Fibroblast of lung (primary cell): Measurements from ENCODE around the gene PER1. TPM values are rescaled to one million over a fixed set of nuclear protein-coding genes. Genes with fewer than 3 reads are reported as not detected.
A peak's percentile ranks its signal among the peaks of the same experiment; 100 is the strongest.

Experiments
- DNase-seq, 2 donors: peaks; one replicate each; pipeline versions ENCODE4 v3.0.0 to v3.0.0-alpha.2; 2010; ENCODE audit warnings: low read depth in 2 of 2
- H2AFZ ChIP-seq: 2 replicates; pipeline ENCODE4 v1.5.1; 2012; ENCODE audit warnings: low read length, control low read depth, inconsistent platforms
- H3K27ac ChIP-seq: 2 replicates; pipeline ENCODE4 v1.5.1; 2011; ENCODE audit warnings: low read length, control low read depth; ENCODE audit not compliant: insufficient read depth
- H3K27me3 ChIP-seq: 2 replicates; pipeline ENCODE4 v1.5.1; 2011; ENCODE audit warnings: mild to moderate bottlenecking, low read length; ENCODE audit not compliant: control insufficient read depth, insufficient read depth
- H3K36me3 ChIP-seq: 2 replicates; pipeline ENCODE4 v1.5.1; 2011; ENCODE audit warnings: low read length; ENCODE audit not compliant: control insufficient read depth, insufficient read depth
- H3K4me1 ChIP-seq: 2 replicates; pipeline ENCODE4 v1.5.1; 2011; ENCODE audit warnings: low read length; ENCODE audit not compliant: control insufficient read depth, insufficient read depth; ENCODE audit errors: extremely low read depth
- H3K4me2 ChIP-seq: 2 replicates; pipeline ENCODE4 v1.5.1; 2011; ENCODE audit warnings: low read length, control low read depth; ENCODE audit not compliant: insufficient read depth; ENCODE audit errors: extremely low read depth
- H3K4me3 ChIP-seq, 4 experiments: fragments of 200-600 bp in 1 of 4; sonication (generic) in 1 of 4; replicated peaks in 1 of 4; 2 replicates each; pipeline ENCODE4 v1.5.1; 2011 to 2016; ENCODE audit warnings: low read length in 4 of 4, low read depth in 3 of 4, mild to moderate bottlenecking in 3 of 4, control low read depth in 2 of 4, inconsistent platforms in 1 of 4, mixed read lengths in 1 of 4; ENCODE audit not compliant: insufficient read depth in 1 of 4; ENCODE audit errors: control extremely low read depth in 1 of 4
- H3K79me2 ChIP-seq: 2 replicates; pipeline ENCODE4 v1.5.1; 2012; ENCODE audit warnings: mild to moderate bottlenecking, low read length, inconsistent platforms; ENCODE audit not compliant: control insufficient read depth, insufficient read depth
- H3K9ac ChIP-seq: 2 replicates; pipeline ENCODE4 v1.5.1; 2011; ENCODE audit warnings: mild to moderate bottlenecking, low read length, control low read depth; ENCODE audit not compliant: insufficient read depth
- H3K9me3 ChIP-seq: 2 replicates; pipeline ENCODE4 v1.5.1; 2012; ENCODE audit warnings: low read depth, low read length; ENCODE audit not compliant: control insufficient read depth, insufficient read depth
- H4K20me1 ChIP-seq: 2 replicates; pipeline ENCODE4 v1.5.1; 2011; ENCODE audit warnings: low read length; ENCODE audit not compliant: control insufficient read depth, insufficient read depth; ENCODE audit errors: extremely low read depth
- EZH2 ChIP-seq: IDR thresholded peaks from 2 replicates; pipeline ENCODE4 v1.5.1; 2012; ENCODE audit warnings: low read length, control low read depth, mild to moderate bottlenecking; ENCODE audit errors: missing control alignments
- polyA plus RNA-seq, 2 donors: library from polyadenylated mRNA; depleted of rRNA in 1 of 2; stranded (reverse) in 1 of 2; unstranded in 1 of 2; fragments of >200 nt; gene quantifications; 2 replicates each; pipeline ENCODE4 v1.2.1, GENCODE V29; 2011 to 2012; ENCODE audit warnings: missing spikeins in 1 of 2
- total RNA-seq: library from RNA; depleted of rRNA; stranded (reverse); fragments of >200 nt; gene quantifications from 2 replicates; pipeline ENCODE4 v1.2.1, GENCODE V29; 2014
- TF ChIP-seq, protein P1 (sequence below), 2 donors: IDR thresholded peaks in 1 of 2; conservative IDR thresholded peaks in 1 of 2; 1 replicate in 1 of 2; 2 replicates in 1 of 2; pipeline ENCODE4 v1.5.1; 2011 to 2012; ENCODE audit warnings: low read length in 2 of 2, control low read depth in 1 of 2, inconsistent platforms in 1 of 2, low read depth in 1 of 2, mild to moderate bottlenecking in 1 of 2

Gene PER1
- total and polyA plus RNA-seq, 2 donors (not counting 1 experiment from before 2014, with no cell fraction given), result 2.5 to 6.9 TPM

DNA sequence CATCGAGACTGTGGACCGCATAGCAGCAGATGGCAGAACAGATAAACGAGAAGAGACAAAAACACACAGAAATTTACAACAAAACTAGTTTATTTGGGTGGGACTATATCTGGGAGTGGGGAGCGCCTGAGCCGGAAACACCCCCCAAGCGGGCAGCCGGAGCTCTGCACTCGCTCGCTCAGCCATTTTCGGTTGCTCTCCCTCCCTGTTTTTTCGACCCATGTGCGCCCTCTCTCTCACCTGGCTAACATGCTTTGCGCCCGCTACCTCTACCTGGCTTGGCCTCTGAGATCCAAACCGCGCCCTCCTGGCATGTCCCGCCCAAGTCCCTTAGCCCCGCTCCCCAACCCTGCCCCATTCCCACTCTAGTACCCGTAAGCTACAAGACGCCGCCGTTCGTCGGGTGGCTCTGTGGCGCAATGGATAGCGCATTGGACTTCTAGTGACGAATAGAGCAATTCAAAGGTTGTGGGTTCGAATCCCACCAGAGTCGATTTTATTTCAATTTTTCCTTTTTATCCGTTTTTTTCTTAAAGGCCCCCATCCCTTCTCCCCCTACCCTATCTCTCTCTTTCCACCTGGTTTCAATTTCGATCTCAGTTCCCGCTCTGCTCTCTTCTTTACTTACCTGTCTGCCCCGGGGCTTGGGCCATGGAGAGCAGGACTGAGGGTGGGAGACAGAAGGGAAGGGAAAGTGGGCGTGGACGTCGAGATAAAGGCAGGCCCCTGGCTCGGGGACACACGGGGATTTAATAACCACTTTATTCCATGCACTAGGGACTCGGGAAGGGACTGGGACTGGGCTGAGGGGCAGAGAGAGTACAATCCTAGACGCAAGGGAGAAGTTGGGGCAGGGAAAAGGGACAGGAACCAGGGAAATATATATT, 31.4 kb downstream of the PER1 start:
- no peaks in the 10 kb centered on the region for H3K36me3 ChIP-seq
- H3K4me1 ChIP-seq, result peaks cover 9% of the 10 kb centered on the region
- H3K27me3 ChIP-seq, result peaks cover 10% of the 10 kb centered on the region
- no peaks in the 10 kb centered on the region for H3K79me2 ChIP-seq
- H3K27ac ChIP-seq, result peak overlapping the region; percentile 58
- peak overlapping the region; percentile 92 for H3K4me2 ChIP-seq
- H3K9ac ChIP-seq, result peak overlapping the region; percentile 34
- DNase-seq, result peak in 1 of 2 donors; percentile 81
- H4K20me1 ChIP-seq, result no peaks in the 10 kb centered on the region
- TF ChIP-seq, protein P1, sequence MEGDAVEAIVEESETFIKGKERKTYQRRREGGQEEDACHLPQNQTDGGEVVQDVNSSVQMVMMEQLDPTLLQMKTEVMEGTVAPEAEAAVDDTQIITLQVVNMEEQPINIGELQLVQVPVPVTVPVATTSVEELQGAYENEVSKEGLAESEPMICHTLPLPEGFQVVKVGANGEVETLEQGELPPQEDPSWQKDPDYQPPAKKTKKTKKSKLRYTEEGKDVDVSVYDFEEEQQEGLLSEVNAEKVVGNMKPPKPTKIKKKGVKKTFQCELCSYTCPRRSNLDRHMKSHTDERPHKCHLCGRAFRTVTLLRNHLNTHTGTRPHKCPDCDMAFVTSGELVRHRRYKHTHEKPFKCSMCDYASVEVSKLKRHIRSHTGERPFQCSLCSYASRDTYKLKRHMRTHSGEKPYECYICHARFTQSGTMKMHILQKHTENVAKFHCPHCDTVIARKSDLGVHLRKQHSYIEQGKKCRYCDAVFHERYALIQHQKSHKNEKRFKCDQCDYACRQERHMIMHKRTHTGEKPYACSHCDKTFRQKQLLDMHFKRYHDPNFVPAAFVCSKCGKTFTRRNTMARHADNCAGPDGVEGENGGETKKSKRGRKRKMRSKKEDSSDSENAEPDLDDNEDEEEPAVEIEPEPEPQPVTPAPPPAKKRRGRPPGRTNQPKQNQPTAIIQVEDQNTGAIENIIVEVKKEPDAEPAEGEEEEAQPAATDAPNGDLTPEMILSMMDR (conservative IDR thresholded peaks at IDR 0.05 in 1 of 2, IDR thresholded peaks at IDR 0.05 in 1 of 2; ENCODE audit: low read depth in 1 of 2, low read length in 2 of 2), result peak; percentile 29 to 39
- TF ChIP-seq EZH2, result no peak
- peak overlapping the region; percentile 44 to 80 (median 60) for H3K4me3 ChIP-seq
- H3K9me3 ChIP-seq, result no peaks in the 10 kb centered on the region
- H2AFZ ChIP-seq, result peak overlapping the region; percentile 33

DNA sequence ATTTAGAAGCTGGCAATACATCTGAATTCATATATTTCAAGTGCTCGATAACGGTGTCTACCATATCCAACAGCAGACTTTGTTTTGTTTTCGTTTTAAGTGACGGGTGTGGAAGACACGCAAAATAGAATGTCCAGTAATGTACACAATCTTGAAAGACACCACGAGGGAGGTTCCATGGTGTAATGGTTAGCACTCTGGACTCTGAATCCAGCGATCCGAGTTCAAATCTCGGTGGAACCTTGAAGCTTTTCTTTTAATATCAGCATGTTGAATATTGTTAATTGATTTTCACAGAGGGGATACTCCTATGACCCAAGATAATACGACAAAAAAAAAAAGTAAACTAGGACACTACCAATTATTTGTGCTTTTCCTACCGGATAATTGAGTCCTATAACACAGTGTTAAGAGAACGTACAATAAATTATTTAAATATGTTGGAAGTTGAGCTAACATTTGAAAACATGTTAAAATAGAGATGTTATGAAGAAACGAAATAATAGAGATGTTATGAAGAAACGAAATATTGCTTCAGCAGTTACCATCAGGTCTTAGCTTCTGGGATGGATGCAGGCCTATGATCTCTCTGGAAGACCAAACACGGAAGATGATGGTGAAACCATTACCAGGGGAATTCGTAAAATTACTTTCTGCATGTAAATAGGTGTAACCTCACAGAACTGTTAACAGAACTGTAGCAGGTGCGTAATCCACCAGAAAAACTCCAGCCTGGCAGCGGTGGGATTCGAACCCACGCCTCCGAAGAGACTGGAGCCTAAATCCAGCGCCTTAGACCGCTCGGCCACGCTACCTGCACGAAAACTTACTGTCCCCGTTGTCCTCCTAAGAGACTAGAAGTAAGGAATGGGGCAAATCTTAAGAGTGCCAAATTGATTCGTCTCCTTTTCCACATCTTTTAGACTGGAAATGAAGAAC, 32.4 kb downstream of the PER1 start:
- H3K4me2 ChIP-seq, result peak overlapping the region; percentile 75
- no peak overlapping the region for H2AFZ ChIP-seq
- peaks cover 19% of the 10 kb centered on the region for H3K27me3 ChIP-seq
- no peak overlapping the region for H3K9ac ChIP-seq
- peak overlapping the region; percentile 44 to 83 (median 62) for H3K4me3 ChIP-seq
- peak; percentile 90 to 97 for DNase-seq
- H3K4me1 ChIP-seq, result peaks cover 9% of the 10 kb centered on the region
- no peaks in the 10 kb centered on the region for H3K36me3 ChIP-seq
- no peaks in the 10 kb centered on the region for H3K9me3 ChIP-seq
- no peaks in the 10 kb centered on the region for H4K20me1 ChIP-seq
- TF ChIP-seq, protein P1 (conservative IDR thresholded peaks at IDR 0.05 in 1 of 2, IDR thresholded peaks at IDR 0.05 in 1 of 2; ENCODE audit: low read depth in 1 of 2, low read length in 2 of 2), result no peak
- TF ChIP-seq EZH2, result no peak
- H3K27ac ChIP-seq, result peak overlapping the region; percentile 58
- H3K79me2 ChIP-seq, result no peaks in the 10 kb centered on the region
